OCI-LY3 (cell line): ENCODE data around the gene PFAS.
"Not testable (repeated sequence)": the region's sequence is repeated elsewhere in the genome, so short reads cannot be mapped to it uniquely, and the experiment has no call there.

Experiments used
- H2AFZ ChIP-seq: fragments of 200-600, 300-600 bp; shearing (Covaris generic); 2 replicates; pipeline ENCODE4 v1.6.0; 2014; ENCODE audit warnings: antibody characterized with exemption, low read depth, low read length
- H3K27ac ChIP-seq: fragments of 200-600, 300-600 bp; sonication (generic); 2 replicates; pipeline ENCODE4 v1.5.1; 2014; ENCODE audit warnings: mild to moderate bottlenecking, low read length, moderate library complexity, mixed read lengths
- H3K27me3 ChIP-seq: fragments of 200-600, 300-600 bp; sonication (generic); 2 replicates; pipeline ENCODE4 v1.6.1; 2014; ENCODE audit warnings: low read depth, low read length, mixed read lengths
- H3K36me3 ChIP-seq: fragments of 200-600, 300-600 bp; sonication (generic); replicated peaks from 2 replicates; pipeline ENCODE3; 2014; ENCODE audit warnings: low read depth, low read length, mixed read lengths
- H3K4me1 ChIP-seq: fragments of 300-600, 200-600 bp; sonication (generic); 2 replicates; pipeline ENCODE4 v1.6.1; 2014; ENCODE audit warnings: low read length, mixed read lengths
- H3K4me2 ChIP-seq: fragments of 200-600, 300-600 bp; sonication (generic); 2 replicates; pipeline ENCODE4 v1.6.1; 2014; ENCODE audit warnings: low read length, mixed read lengths
- H3K4me3 ChIP-seq: fragments of 300-600, 200-600 bp; sonication (generic); 2 replicates; pipeline ENCODE4 v1.5.1; 2014; ENCODE audit warnings: antibody characterized with exemption, mild to moderate bottlenecking, low read length, moderate library complexity
- H3K79me2 ChIP-seq: fragments of 300-600, 200-600 bp; shearing (Covaris generic); 2 replicates; pipeline ENCODE4 v1.6.1; 2014; ENCODE audit warnings: mild to moderate bottlenecking, low read length, mixed read lengths
- H3K9ac ChIP-seq: fragments of 300-600, 200-600 bp; shearing (Covaris generic); 2 replicates; pipeline ENCODE4 v1.6.0; 2014; ENCODE audit warnings: mild to moderate bottlenecking, low read length, moderate library complexity
- H3K9me3 ChIP-seq: fragments of 200-600, 300-600 bp; shearing (Covaris generic); 2 replicates; pipeline ENCODE4 v1.6.1; 2014; ENCODE audit warnings: low read length, mixed read lengths; ENCODE audit not compliant: insufficient read depth
- H4K20me1 ChIP-seq: fragments of 200-600, 300-600 bp; sonication (generic); 2 replicates; pipeline ENCODE4 v1.6.1; 2016; ENCODE audit warnings: low read length, mixed read lengths; ENCODE audit not compliant: insufficient read depth
- EZH2phosphoT487 ChIP-seq: fragments of 200-600 bp; shearing (Covaris generic); IDR thresholded peaks from 2 replicates; pipeline ENCODE4 v1.6.1; 2018; ENCODE audit warnings: antibody characterized with exemption, mixed run types, low read depth
- TF ChIP-seq, protein P1 (sequence below): fragments of 200-600, 300-600 bp; sonication (generic); IDR thresholded peaks from 2 replicates; pipeline ENCODE4 v1.5.1; 2014; ENCODE audit warnings: antibody characterized with exemption, low read length, low read depth

PFAS gene

DNA sequence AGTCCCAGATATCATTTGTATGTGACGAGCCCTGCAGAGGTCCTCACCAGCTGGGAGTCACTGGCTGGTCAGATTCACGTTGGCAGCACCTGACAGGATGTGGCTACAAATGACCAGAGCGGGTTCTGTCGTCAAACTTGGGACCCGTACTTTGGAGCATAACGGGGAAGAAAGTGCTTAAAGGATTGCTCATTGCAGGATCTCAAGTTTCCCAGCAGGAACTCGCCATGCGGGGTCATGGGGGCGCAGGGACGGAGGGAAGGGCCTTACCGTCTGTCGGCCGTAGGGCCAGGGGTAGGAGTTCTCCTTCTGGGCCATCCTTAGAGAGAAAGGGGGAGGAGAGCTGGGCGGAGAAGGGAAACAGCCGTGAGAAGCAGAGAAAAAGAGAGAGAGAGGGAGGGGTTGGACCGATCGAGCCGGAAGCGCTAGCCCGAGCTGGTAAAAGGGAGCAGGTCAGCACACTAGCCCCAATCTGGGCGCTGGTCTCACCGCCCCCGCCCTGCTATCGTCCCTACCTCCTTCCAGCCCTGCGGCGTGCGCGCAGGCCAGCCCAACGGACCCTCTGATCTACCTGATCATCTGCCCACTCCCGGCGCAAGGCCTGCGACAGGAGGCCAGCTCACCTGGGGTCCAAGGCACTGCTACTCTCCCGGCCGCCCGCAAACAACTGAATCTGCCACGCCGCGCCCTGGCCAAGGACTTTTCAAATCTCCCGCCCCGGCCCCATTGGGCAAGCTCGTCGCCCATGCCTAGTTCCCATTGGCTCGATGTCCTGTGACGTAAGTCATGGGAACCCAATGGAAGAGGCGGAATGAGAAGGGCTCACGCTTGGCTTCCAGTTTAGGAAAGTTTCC is 39.0 kb upstream of the PFAS start, which contains the start of gene AURKB:
Gene AURKB, minus strand, starts transcription at position 669 of the 854 bp plus-strand sequence. Its CDS starts 351 bp downstream, at position 318.
- no peaks in the 10 kb centered on the region for H3K27me3 ChIP-seq
- H3K36me3 ChIP-seq, result peaks cover 27% of the 10 kb centered on the region
- peak within 1 kb of the TSS; percentile 98 for H3K9ac ChIP-seq
- H3K4me3 ChIP-seq, result peak within 1 kb of the TSS; percentile 99
- H3K27ac ChIP-seq, result peak within 1 kb of the TSS; percentile 86
- TF ChIP-seq, protein P1, sequence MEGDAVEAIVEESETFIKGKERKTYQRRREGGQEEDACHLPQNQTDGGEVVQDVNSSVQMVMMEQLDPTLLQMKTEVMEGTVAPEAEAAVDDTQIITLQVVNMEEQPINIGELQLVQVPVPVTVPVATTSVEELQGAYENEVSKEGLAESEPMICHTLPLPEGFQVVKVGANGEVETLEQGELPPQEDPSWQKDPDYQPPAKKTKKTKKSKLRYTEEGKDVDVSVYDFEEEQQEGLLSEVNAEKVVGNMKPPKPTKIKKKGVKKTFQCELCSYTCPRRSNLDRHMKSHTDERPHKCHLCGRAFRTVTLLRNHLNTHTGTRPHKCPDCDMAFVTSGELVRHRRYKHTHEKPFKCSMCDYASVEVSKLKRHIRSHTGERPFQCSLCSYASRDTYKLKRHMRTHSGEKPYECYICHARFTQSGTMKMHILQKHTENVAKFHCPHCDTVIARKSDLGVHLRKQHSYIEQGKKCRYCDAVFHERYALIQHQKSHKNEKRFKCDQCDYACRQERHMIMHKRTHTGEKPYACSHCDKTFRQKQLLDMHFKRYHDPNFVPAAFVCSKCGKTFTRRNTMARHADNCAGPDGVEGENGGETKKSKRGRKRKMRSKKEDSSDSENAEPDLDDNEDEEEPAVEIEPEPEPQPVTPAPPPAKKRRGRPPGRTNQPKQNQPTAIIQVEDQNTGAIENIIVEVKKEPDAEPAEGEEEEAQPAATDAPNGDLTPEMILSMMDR, result no peak
- no peak for TF ChIP-seq EZH2phosphoT487
- H3K79me2 ChIP-seq, result peaks cover 35% of the 10 kb centered on the region
- H3K4me2 ChIP-seq, result peak within 1 kb of the TSS; percentile 81
- peaks cover 14% of the 10 kb centered on the region for H3K4me1 ChIP-seq
- H4K20me1 ChIP-seq, result no peaks in the 10 kb centered on the region
- H3K9me3 ChIP-seq, result no peaks in the 10 kb centered on the region
- peak within 1 kb of the TSS; percentile 86 for H2AFZ ChIP-seq

- peak overlapping the region; percentile 81 for H3K4me2 ChIP-seq
- peak overlapping the region; percentile 98 for H3K9ac ChIP-seq
- H3K27me3 ChIP-seq, result no peaks in the 10 kb centered on the region
These were observed 38.2 kb upstream of the PFAS start for GRCh38 chr17:8210761-8211458.

DNA sequence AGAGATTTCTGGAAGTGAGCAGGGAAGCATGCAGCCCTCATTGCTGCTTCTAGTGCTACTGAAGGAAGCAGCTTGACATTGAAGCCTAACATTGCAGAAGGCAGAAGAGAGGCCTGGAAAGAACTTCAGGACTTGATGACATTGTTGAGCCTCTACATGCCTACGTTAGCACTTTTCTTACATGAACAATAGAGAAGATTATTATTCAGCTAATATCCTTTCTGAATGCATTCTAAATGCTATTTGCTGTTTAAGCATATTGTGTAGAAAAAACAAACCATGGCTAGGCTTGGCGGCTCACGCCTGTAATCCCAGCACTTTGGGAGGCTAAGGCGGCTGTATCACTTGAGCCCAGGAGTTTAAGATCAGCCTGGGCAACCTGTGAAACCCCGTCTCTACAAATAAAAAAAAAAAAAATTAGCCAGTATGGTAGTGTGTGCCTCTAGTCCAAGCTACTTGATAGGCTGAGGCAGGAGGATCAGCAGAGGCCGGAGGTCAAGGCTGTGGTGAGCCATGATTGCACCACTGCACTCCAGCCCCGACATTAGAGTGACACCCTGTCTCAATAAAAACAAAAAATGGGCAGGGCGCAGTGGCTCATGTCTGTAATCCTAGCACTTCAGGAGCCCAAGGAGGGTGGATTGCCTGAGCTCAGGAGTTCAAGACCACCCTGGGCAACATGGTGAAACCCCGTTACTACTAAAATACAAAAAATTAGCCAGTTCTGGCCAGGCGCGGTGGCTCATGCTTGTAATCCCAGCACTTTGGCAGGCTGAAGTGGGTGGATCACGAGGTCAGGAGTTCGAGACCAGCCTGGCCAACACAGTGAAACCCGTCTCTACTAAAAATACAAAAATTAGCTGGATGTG is 36.5 kb upstream of the PFAS start:
- H3K27me3 ChIP-seq, result no peaks in the 10 kb centered on the region
- no peak overlapping the region for H2AFZ ChIP-seq
- H3K79me2 ChIP-seq, result peaks cover 26% of the 10 kb centered on the region
- H4K20me1 ChIP-seq, result no peaks in the 10 kb centered on the region
- no peak overlapping the region for H3K27ac ChIP-seq
- H3K4me3 ChIP-seq, result no peak overlapping the region
- no peak overlapping the region for H3K4me2 ChIP-seq
- H3K36me3 ChIP-seq, result peaks cover 9% of the 10 kb centered on the region
- no peak overlapping the region for H3K9ac ChIP-seq
- H3K4me1 ChIP-seq, result peaks cover 14% of the 10 kb centered on the region
- H3K9me3 ChIP-seq, result no peaks in the 10 kb centered on the region
- TF ChIP-seq, protein P1, result no peak
- no peak for TF ChIP-seq EZH2phosphoT487

More at GRCh38 chr17:8210761-8211458, 38.2 kb upstream of the PFAS start:
- Histone ChIP-seq H2AFZ (peak overlapping the region; percentile 86), H4K20me1 (no peaks in the 10 kb centered on the region), H3K27ac (peak overlapping the region; percentile 86), H3K9me3 (no peaks in the 10 kb centered on the region), H3K79me2 (peaks cover 35% of the 10 kb centered on the region), H3K4me3 (peak overlapping the region; percentile 99), H3K4me1 (peaks cover 14% of the 10 kb centered on the region), H3K36me3 (peaks cover 22% of the 10 kb centered on the region)
- TF ChIP-seq, protein P1, result no peak
- no peak for TF ChIP-seq EZH2phosphoT487

DNA sequence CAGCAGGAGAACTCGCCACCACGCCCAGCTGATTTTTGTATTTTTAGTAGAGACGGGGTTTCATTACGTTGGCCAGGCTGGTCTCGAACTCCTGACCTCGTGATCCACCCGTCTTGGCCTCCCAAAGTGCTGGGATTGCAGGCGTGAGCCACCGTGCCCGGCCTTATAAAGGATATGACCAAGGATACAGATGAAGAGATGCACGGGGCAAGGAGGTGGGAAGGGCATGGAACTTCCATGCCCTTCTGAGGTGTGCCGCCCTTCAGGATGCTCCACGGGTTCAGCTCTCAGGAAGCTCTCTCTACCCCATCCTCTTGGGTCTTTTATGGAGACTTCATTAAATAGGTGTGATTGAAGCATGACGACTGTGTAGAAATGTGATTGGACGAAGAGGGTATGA is 35.1 kb upstream of the PFAS start:
- not testable (repeated sequence) for H3K27me3 ChIP-seq, H3K9me3 ChIP-seq, H3K36me3 ChIP-seq, H4K20me1 ChIP-seq, H3K4me2 ChIP-seq, H3K27ac ChIP-seq, H3K4me1 ChIP-seq, H3K4me3 ChIP-seq, H2AFZ ChIP-seq, H3K9ac ChIP-seq
- H3K79me2 ChIP-seq, result peaks cover 17% of the 10 kb centered on the region
